A549 (cell line): Measurements from ENCODE around the gene SIDT2.

Experiments
- FOXS1 ChIP-seq: fragments of 250-450 bp; sonication (Bioruptor Pico); IDR thresholded peaks from 2 replicates; pipeline ENCODE4 v1.5.0; 2020; ENCODE audit warnings: mild to moderate bottlenecking, moderate library complexity
- HOXA7 ChIP-seq: fragments of 250-450 bp; sonication (Bioruptor Pico); IDR thresholded peaks from 2 replicates; pipeline ENCODE4 v1.5.0; 2020; ENCODE audit warnings: mild to moderate bottlenecking, moderate library complexity
- MAFK ChIP-seq: fragments of 450-650 bp; IDR thresholded peaks from 2 replicates; pipeline ENCODE4 v1.6.1; 2014; ENCODE audit not compliant: partially characterized antibody
- NR3C1 ChIP-seq: fragments of >200 bp; sonication (Bioruptor Twin); formaldehyde crosslinking; IDR thresholded peaks from 3 replicates; pipeline ENCODE4 v1.6.1; 2017
- PHF8 ChIP-seq: fragments of 200-600 bp; sonication (generic); IDR thresholded peaks from 2 replicates; pipeline ENCODE4 v1.6.1; 2016; ENCODE audit warnings: low read depth, mild to moderate bottlenecking, antibody characterized with exemption, moderate library complexity, borderline replicate concordance
- RAD21 ChIP-seq, 2 experiments: fragments of >200 bp in 1 of 2; sonication (Bioruptor Twin) in 1 of 2; formaldehyde crosslinking in 1 of 2; IDR thresholded peaks in 1 of 2; conservative IDR thresholded peaks in 1 of 2; 2 replicates in 1 of 2; 3 replicates in 1 of 2; pipeline ENCODE4 v1.6.1; 2012 to 2018; ENCODE audit warnings: inconsistent platforms in 1 of 2
- RCOR1 ChIP-seq: fragments of 150-350 bp; IDR thresholded peaks from 2 replicates; pipeline ENCODE4 v1.6.1; 2014; ENCODE audit warnings: antibody characterized with exemption, low read length, low read depth
- REST ChIP-seq: fragments of 200-600 bp; sonication (generic); IDR thresholded peaks from 2 replicates; pipeline ENCODE4 v1.6.1; 2016; ENCODE audit warnings: antibody characterized with exemption, mild to moderate bottlenecking, moderate library complexity
- SMC3 ChIP-seq: fragments of >200 bp; sonication (Bioruptor Twin); formaldehyde crosslinking; IDR thresholded peaks from 3 replicates; pipeline ENCODE4 v1.6.1; 2018; ENCODE audit warnings: inconsistent platforms
- TF ChIP-seq, protein P1 (sequence below): fragments of >200 bp; sonication (Bioruptor Twin); formaldehyde crosslinking; IDR thresholded peaks from 3 replicates; pipeline ENCODE4 v1.5.1; 2016
- TF ChIP-seq, protein P2 (sequence below): fragments of 150-350 bp; IDR thresholded peaks from 2 replicates; pipeline ENCODE4 v1.6.1; 2014; ENCODE audit warnings: low read depth, mild to moderate bottlenecking, low read length

DNA sequence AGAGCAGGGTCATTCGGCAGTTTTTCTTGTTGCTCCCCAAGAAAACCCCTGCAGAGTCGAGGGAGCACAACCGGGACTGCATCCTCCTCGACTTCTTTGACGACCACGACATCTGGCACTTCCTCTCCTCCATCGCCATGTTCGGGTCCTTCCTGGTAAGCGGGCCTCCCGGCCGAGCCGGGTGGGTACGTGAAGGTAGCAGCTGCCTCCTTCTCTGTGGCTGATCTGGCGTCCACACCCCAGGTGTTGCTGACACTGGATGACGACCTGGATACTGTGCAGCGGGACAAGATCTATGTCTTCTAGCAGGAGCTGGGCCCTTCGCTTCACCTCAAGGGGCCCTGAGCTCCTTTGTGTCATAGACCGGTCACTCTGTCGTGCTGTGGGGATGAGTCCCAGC lies 17.2 kb downstream of the SIDT2 start:
- TF ChIP-seq RCOR1: no peak
- no peak for TF ChIP-seq REST
- TF ChIP-seq, protein P1, sequence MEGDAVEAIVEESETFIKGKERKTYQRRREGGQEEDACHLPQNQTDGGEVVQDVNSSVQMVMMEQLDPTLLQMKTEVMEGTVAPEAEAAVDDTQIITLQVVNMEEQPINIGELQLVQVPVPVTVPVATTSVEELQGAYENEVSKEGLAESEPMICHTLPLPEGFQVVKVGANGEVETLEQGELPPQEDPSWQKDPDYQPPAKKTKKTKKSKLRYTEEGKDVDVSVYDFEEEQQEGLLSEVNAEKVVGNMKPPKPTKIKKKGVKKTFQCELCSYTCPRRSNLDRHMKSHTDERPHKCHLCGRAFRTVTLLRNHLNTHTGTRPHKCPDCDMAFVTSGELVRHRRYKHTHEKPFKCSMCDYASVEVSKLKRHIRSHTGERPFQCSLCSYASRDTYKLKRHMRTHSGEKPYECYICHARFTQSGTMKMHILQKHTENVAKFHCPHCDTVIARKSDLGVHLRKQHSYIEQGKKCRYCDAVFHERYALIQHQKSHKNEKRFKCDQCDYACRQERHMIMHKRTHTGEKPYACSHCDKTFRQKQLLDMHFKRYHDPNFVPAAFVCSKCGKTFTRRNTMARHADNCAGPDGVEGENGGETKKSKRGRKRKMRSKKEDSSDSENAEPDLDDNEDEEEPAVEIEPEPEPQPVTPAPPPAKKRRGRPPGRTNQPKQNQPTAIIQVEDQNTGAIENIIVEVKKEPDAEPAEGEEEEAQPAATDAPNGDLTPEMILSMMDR: no peak
- TF ChIP-seq FOXS1 (CRISPR knock-in tag): no peak
- no peak for TF ChIP-seq NR3C1
- TF ChIP-seq HOXA7 (CRISPR knock-in tag): no peak
- no peak for TF ChIP-seq PHF8
- TF ChIP-seq MAFK: no peak
- TF ChIP-seq, protein P2, sequence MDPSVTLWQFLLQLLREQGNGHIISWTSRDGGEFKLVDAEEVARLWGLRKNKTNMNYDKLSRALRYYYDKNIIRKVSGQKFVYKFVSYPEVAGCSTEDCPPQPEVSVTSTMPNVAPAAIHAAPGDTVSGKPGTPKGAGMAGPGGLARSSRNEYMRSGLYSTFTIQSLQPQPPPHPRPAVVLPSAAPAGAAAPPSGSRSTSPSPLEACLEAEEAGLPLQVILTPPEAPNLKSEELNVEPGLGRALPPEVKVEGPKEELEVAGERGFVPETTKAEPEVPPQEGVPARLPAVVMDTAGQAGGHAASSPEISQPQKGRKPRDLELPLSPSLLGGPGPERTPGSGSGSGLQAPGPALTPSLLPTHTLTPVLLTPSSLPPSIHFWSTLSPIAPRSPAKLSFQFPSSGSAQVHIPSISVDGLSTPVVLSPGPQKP: no peak
- TF ChIP-seq RAD21 (conservative IDR thresholded peaks at IDR 0.05 in 1 of 2, IDR thresholded peaks at IDR 0.05 in 1 of 2): no peak
- no peak for TF ChIP-seq SMC3
